ENCODE results near the gene GPR137.

GPR137 gene

DNA sequence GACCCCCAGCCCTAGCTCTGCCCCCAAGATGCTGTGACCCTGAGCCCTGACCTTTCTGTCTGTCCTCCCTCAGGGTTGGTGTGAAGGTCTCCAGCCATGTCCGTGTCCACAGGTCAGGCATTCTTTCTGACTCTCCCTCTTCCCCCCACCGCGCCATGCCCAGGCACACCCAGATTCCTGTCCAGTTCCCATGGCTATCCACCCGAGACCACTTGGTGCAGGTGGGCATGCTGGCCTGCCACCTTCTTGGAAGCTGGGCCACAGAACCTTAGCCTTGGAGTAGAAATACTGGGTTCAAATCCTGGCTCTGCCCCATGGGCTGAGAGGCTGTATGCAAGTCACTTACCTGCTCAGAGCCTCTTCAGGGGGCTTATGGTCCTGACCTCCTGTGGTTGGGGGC, 36.6 kb upstream of the GPR137 start:
- in situ Hi-C loops (cut with MboI; ENCODE audit: low pct_unique_long_range_greater_than_20kb, low sequenced_read_pairs, unreplicated experiment), result no loop called here

DNA sequence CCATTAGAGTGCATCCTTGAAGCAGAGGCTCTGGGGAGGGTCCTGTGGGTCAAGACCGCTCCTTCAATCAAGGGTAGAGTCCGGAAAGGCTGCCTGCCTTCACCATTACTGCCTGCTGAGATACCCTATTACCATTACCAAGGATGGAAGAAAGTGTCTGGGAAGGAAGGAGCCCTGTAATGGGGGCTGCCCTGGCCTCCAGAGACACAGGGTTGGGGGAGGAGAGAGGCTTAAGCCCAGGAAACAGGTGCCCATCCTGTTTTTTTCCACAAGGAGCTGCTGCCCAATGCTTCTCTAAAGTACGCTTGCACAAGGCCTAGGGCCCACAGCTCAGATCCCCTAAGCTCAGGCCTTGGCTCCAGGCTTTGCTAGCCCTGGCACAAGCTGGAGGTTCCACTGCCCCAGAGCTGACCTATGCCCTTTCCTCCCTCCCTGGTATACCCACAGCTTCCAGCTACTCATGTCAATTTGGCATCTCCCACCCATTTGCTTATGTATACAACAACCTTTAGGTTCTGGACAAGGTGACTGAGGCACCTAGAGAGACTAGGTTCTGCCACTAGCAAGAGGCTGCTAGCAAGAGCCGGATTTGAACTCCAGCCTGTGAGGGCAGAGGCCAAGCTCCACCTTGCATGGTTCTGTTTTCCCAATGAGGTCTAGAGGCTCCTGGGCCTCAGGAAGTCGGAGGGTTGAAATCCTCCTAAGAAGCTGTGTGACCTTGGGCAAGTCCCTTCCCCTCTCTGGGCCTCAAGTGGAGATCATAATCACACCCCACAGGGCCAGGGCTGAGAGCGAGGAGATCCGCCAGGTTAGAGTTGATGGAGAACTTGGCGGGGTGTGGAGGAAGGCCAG, 35.9 kb upstream of the GPR137 start:
- in situ Hi-C loops (cut with MboI; ENCODE audit: low pct_unique_long_range_greater_than_20kb, low sequenced_read_pairs, unreplicated experiment), result no loop called here
- TF ChIP-seq, protein P1, sequence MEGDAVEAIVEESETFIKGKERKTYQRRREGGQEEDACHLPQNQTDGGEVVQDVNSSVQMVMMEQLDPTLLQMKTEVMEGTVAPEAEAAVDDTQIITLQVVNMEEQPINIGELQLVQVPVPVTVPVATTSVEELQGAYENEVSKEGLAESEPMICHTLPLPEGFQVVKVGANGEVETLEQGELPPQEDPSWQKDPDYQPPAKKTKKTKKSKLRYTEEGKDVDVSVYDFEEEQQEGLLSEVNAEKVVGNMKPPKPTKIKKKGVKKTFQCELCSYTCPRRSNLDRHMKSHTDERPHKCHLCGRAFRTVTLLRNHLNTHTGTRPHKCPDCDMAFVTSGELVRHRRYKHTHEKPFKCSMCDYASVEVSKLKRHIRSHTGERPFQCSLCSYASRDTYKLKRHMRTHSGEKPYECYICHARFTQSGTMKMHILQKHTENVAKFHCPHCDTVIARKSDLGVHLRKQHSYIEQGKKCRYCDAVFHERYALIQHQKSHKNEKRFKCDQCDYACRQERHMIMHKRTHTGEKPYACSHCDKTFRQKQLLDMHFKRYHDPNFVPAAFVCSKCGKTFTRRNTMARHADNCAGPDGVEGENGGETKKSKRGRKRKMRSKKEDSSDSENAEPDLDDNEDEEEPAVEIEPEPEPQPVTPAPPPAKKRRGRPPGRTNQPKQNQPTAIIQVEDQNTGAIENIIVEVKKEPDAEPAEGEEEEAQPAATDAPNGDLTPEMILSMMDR (IDR thresholded peaks at IDR 0.05; ENCODE audit: extremely low read depth, insufficient read depth, missing control alignments), result no peak

More for the DNA sequence above, 36.6 kb upstream of the GPR137 start:
- DNase-seq (ENCODE audit: low spot score), result no peak
- TF ChIP-seq, protein P1 (IDR thresholded peaks at IDR 0.05; ENCODE audit: extremely low read depth, insufficient read depth, missing control alignments), result no peak

GRCh38 chr11:64250415-64251015, 35.1 kb upstream of the GPR137 start:
- peak; percentile 29 for DNase-seq (ENCODE audit: low spot score)
- in situ Hi-C loops (cut with MboI; ENCODE audit: low pct_unique_long_range_greater_than_20kb, low sequenced_read_pairs, unreplicated experiment), result no loop called here
- TF ChIP-seq, protein P1 (IDR thresholded peaks at IDR 0.05; ENCODE audit: extremely low read depth, insufficient read depth, missing control alignments), result no peak

More for the DNA sequence above, 35.9 kb upstream of the GPR137 start:
- DNase-seq (ENCODE audit: low spot score), result no peak

GRCh38 chr11:64251016-64251752, 34.5 kb upstream of the GPR137 start, which contains the start of gene PLCB3:
PLCB3 (plus strand) TSS chr11:64251530; CDS start chr11:64251650, 120 bp downstream.
- in situ Hi-C loops (cut with MboI; ENCODE audit: low pct_unique_long_range_greater_than_20kb, low sequenced_read_pairs, unreplicated experiment), result no loop called here
- TF ChIP-seq, protein P1 (IDR thresholded peaks at IDR 0.05; ENCODE audit: extremely low read depth, insufficient read depth, missing control alignments), result peak; percentile 73
- DNase-seq (ENCODE audit: low spot score), result peak; percentile 96

DNA sequence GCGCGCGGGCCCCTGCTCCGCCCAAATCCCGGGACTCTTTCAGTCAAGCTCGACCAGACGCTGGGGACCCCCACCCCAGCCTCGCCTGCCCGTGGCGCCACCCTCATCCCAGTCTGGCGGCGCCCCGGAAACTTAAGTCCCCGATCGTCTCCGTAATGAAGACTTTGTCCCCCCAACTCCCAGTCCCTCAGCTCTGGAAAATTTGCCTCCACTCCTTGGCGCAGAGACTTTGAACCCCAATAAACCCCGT, 34.0 kb upstream of the GPR137 start:
- in situ Hi-C loops (cut with MboI; ENCODE audit: low pct_unique_long_range_greater_than_20kb, low sequenced_read_pairs, unreplicated experiment), result no loop called here
- DNase-seq (ENCODE audit: low spot score), result no peak
- TF ChIP-seq, protein P1 (IDR thresholded peaks at IDR 0.05; ENCODE audit: extremely low read depth, insufficient read depth, missing control alignments), result no peak

- in situ Hi-C loops (cut with MboI; ENCODE audit: low pct_unique_long_range_greater_than_20kb, low sequenced_read_pairs, unreplicated experiment), result no loop called here
- TF ChIP-seq, protein P1 (IDR thresholded peaks at IDR 0.05; ENCODE audit: extremely low read depth, insufficient read depth, missing control alignments), result peak; percentile 40
- DNase-seq (ENCODE audit: low spot score), result peak; percentile 70
Measured at GRCh38 chr11:64252003-64252872, 33.4 kb upstream of the GPR137 start.
